Measurements from ENCODE around the gene SLC6A3. TPM values are rescaled to one million over a fixed set of nuclear protein-coding genes. Genes with fewer than 3 reads are reported as not detected.

The SLC6A3 gene
- total RNA-seq, 1 donor from 2014 or later = not detected

DNA sequence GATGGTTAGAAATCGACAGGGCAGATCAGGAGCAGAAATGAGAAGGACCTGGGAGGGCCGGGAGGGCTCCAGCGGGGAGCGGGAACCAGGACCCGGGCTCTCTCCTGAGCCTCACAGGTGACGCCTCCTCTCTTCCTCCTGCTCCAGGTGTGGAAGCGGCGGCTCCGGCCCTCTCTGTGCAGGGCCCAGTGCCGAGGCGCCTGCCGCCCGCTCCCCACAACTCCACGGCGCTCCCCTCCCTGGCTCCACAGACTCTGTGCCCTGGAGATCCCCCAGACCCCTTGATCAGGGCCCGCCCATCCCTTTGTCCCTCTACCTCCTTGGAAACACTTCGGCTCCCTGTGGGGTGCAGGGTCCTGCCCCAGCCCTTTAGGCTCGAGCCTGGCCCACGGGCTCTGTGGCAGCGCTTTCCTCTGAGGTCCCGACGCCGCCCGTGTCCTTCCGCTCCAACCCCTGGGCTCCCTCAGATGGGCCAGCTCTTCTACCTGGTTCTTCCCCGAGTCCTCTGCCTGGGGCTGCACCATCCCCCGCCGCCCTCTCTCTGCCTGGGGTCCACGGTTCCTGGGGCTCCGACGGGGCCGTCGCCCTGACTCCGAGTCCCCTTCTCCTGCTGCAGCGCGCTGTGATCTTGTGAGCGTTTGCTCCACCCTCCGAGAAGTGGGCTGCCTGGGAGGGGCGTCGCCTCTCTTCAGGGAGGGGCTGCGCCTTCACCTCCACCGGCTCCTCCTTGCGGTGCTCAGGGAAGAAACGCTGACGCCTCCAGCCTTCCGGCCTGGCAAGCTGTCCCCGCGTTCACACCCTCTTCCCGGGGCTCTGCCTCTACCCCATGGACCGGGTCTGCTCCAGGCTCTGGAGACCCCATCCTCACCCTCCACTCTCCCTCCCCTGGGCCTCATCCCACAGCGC, 22.4 kb upstream of the SLC6A3 start:
- Mint-ChIP-seq H3K9me3 (ENCODE audit: low read depth) (no peaks in the 10 kb centered on the region), H3K36me3 (ENCODE audit: low read depth) (peaks cover 34% of the 10 kb centered on the region), H3K27ac (ENCODE audit: unreplicated experiment) (no peak overlapping the region), H3K4me1 (ENCODE audit: low read depth) (peaks cover under 1% of the 10 kb centered on the region), H3K27me3 (ENCODE audit: low read depth) (no peaks in the 10 kb centered on the region), H3K4me3 (ENCODE audit: unreplicated experiment) (no peak overlapping the region)
- DNase-seq (ENCODE audit: low spot score) = peak; percentile 82
- TF ChIP-seq, protein P1, sequence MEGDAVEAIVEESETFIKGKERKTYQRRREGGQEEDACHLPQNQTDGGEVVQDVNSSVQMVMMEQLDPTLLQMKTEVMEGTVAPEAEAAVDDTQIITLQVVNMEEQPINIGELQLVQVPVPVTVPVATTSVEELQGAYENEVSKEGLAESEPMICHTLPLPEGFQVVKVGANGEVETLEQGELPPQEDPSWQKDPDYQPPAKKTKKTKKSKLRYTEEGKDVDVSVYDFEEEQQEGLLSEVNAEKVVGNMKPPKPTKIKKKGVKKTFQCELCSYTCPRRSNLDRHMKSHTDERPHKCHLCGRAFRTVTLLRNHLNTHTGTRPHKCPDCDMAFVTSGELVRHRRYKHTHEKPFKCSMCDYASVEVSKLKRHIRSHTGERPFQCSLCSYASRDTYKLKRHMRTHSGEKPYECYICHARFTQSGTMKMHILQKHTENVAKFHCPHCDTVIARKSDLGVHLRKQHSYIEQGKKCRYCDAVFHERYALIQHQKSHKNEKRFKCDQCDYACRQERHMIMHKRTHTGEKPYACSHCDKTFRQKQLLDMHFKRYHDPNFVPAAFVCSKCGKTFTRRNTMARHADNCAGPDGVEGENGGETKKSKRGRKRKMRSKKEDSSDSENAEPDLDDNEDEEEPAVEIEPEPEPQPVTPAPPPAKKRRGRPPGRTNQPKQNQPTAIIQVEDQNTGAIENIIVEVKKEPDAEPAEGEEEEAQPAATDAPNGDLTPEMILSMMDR (IDR thresholded peaks at IDR 0.05) = no peak

- H3K27ac Mint-ChIP-seq (ENCODE audit: unreplicated experiment) = no peak overlapping the region
- no peaks in the 10 kb centered on the region for H3K27me3 Mint-ChIP-seq (ENCODE audit: low read depth)
- H3K9me3 Mint-ChIP-seq (ENCODE audit: low read depth) = no peaks in the 10 kb centered on the region
- H3K36me3 Mint-ChIP-seq (ENCODE audit: low read depth) = peaks cover 36% of the 10 kb centered on the region
- no peak overlapping the region for H3K4me3 Mint-ChIP-seq (ENCODE audit: unreplicated experiment)
- DNase-seq (ENCODE audit: low spot score) = peak; percentile 90
- peaks cover 2% of the 10 kb centered on the region for H3K4me1 Mint-ChIP-seq (ENCODE audit: low read depth)
- TF ChIP-seq, protein P1 (IDR thresholded peaks at IDR 0.05) = no peak
These were observed 21.5 kb upstream of the SLC6A3 start for GRCh38 chr5:1466631-1467265.

- Mint-ChIP-seq H3K9me3 (ENCODE audit: low read depth) (no peaks in the 10 kb centered on the region), H3K27me3 (ENCODE audit: low read depth) (no peaks in the 10 kb centered on the region), H3K4me1 (ENCODE audit: low read depth) (peaks cover 2% of the 10 kb centered on the region), H3K4me3 (ENCODE audit: unreplicated experiment) (no peak overlapping the region), H3K36me3 (ENCODE audit: low read depth) (peaks cover 35% of the 10 kb centered on the region), H3K27ac (ENCODE audit: unreplicated experiment) (no peak overlapping the region)
- TF ChIP-seq, protein P1 (IDR thresholded peaks at IDR 0.05) = no peak
- DNase-seq (ENCODE audit: low spot score) = peak; percentile 81
These were observed 20.8 kb upstream of the SLC6A3 start for GRCh38 chr5:1465966-1466471.

DNA sequence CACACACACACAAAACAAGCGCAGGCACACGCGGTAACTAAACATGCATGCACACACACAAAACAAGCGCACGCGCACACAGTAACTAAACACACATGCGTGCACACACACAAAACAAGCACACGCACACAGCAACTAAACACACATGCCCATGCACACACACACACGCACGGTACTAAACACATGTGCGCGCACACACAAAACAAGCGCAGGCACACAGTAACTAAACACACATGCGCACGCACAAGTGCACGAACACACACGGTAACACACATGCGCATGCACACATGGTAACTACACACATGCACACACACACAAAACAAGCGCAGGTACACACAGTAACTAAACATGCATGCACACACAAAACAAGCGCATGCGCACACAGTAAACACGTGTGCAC, 19.9 kb upstream of the SLC6A3 start:
- no peak overlapping the region for H3K4me3 Mint-ChIP-seq (ENCODE audit: unreplicated experiment)
- H3K27me3 Mint-ChIP-seq (ENCODE audit: low read depth) = no peaks in the 10 kb centered on the region
- no peak for DNase-seq (ENCODE audit: low spot score)
- TF ChIP-seq, protein P1 (IDR thresholded peaks at IDR 0.05) = no peak
- H3K9me3 Mint-ChIP-seq (ENCODE audit: low read depth) = no peaks in the 10 kb centered on the region
- no peak overlapping the region for H3K27ac Mint-ChIP-seq (ENCODE audit: unreplicated experiment)
- peaks cover 41% of the 10 kb centered on the region for H3K36me3 Mint-ChIP-seq (ENCODE audit: low read depth)
- peaks cover 2% of the 10 kb centered on the region for H3K4me1 Mint-ChIP-seq (ENCODE audit: low read depth)

DNA sequence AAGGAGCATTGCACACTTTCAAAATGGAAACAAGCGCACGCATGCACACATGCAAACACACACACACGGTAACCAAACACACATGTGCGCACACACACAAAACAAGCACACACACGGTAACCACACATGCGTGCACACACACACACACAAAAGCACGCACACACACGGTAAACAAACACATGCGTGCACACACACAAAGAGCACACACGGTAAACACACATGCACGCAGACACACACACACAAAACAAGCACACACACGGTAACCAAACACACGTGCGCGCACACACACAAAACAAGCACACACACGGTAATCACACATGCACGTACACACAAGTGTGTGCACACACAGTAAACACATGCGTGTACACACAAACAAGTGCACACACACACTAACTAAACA, 19.3 kb upstream of the SLC6A3 start:
- H3K9me3 Mint-ChIP-seq (ENCODE audit: low read depth) = no peaks in the 10 kb centered on the region
- TF ChIP-seq, protein P1 (IDR thresholded peaks at IDR 0.05) = no peak
- no peak for DNase-seq (ENCODE audit: low spot score)
- no peaks in the 10 kb centered on the region for H3K27me3 Mint-ChIP-seq (ENCODE audit: low read depth)
- H3K4me3 Mint-ChIP-seq (ENCODE audit: unreplicated experiment) = no peak overlapping the region
- no peak overlapping the region for H3K27ac Mint-ChIP-seq (ENCODE audit: unreplicated experiment)
- H3K36me3 Mint-ChIP-seq (ENCODE audit: low read depth) = peaks cover 45% of the 10 kb centered on the region
- peaks cover 2% of the 10 kb centered on the region for H3K4me1 Mint-ChIP-seq (ENCODE audit: low read depth)

All from chondrocyte (in vitro differentiated cells).